GM19035 (cell line): ENCODE measurements around the gene HEXIM1.

Source experiments
- ATAC-seq: cut with Tn5 transposase; IDR thresholded peaks from one replicate; pipeline ENCODE4 v1.9.1; 2021; ENCODE audit not compliant: unreplicated experiment

The HEXIM1 gene

GRCh38 chr17:45144199-45145034, 3.9 kb upstream of the HEXIM1 start:
- ATAC-seq = no peak

GRCh38 chr17:45145035-45145389, 3.3 kb upstream of the HEXIM1 start:
- no peak for ATAC-seq

DNA sequence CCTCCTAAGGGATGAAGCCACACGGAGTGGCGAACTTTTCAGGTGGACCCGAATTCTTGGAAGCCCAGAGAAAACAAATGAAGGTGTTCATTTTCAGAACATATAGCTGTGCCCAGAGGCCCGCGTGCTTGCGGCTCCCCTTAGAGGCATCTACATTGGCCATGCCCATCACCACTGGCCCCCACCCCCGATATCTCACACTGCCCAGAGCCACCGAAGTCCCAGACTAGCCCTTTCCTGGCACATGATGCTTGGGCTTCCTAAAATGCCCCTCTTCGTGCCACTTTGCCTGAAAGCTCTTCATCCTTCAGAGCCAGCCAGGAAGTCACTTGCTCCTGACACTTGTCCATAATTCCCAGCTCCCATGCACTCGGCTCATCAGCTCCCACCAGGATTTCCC, 2.1 kb upstream of the HEXIM1 start:
- no peak for ATAC-seq

GRCh38 chr17:45146592-45146889, 1.7 kb upstream of the HEXIM1 start:
- no peak for ATAC-seq

GRCh38 chr17:45146890-45147580, 1.2 kb upstream of the HEXIM1 start:
- peak; percentile 3 for ATAC-seq

DNA sequence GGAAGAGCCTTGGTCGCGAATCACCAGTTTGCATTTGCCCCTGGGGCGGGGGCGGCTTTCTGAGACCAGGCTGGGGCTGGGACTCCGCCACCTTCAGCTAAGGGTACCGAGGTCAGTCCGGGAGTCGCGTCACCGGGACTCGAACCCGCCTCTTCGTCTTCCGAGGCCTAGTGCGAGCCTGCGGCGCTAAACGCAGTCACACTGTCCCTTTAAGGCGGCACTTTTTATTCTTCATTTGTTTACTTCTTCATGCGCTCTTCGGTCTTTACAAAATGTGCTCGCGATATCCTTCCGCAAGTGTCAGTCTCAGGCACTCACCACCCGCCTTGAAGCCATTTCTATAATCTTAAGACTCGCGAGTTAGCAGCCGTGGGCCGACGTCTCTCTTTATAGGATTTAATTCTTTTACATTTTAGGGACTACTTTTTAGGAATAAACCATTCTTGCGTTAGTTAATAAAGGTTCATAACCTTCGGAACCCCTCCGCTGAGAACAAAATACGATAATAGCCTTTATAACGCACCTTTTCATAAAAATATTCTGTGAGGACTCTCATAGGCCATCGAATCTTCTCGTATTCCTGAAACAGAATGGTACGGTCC, 593 bp upstream of the HEXIM1 start:
- ATAC-seq = peak; percentile 29

DNA sequence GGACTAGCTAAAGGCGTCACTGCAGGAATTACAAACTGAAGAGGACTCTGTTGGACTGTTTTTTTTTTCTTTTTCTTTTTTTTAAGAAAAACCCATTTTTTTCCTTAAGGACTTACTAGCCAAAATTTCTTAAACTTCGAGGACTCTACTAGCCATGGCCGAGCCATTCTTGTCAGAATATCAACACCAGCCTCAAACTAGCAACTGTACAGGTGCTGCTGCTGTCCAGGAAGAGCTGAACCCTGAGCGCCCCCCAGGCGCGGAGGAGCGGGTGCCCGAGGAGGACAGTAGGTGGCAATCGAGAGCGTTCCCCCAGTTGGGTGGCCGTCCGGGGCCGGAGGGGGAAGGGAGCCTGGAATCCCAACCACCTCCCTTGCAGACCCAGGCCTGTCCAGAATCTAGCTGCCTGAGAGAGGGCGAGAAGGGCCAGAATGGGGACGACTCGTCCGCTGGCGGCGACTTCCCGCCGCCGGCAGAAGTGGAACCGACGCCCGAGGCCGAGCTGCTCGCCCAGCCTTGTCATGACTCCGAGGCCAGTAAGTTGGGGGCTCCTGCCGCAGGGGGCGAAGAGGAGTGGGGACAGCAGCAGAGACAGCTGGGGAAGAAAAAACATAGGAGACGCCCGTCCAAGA, 878 bp downstream of the HEXIM1 start:
- no peak for ATAC-seq

- ATAC-seq = no peak
Observed at GRCh38 chr17:45149669-45150664, 1.7 kb downstream of the HEXIM1 start.

- ATAC-seq = no peak
Observed at GRCh38 chr17:45150911-45151809, 2.9 kb downstream of the HEXIM1 start.

DNA sequence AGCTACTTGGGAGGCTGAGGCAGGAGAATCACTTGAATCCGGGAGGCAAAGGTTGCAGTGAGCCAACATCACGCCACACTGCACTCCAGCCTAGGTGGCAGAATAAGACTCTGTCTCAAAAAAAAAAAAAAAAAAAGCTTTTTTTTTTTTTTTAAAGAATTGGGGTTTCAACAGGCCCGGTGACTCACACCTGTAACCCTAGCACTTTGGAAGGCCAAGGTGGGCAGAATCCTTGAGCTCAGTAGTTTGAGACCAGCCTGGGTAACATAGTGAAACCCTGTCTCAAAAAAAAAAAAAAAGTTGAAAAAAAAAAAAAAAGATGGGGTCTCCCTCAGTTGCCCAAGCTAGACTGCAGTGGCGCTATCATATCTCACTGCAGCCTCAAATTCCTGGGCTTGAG, 6.8 kb downstream of the HEXIM1 start:
- ATAC-seq = no peak

DNA sequence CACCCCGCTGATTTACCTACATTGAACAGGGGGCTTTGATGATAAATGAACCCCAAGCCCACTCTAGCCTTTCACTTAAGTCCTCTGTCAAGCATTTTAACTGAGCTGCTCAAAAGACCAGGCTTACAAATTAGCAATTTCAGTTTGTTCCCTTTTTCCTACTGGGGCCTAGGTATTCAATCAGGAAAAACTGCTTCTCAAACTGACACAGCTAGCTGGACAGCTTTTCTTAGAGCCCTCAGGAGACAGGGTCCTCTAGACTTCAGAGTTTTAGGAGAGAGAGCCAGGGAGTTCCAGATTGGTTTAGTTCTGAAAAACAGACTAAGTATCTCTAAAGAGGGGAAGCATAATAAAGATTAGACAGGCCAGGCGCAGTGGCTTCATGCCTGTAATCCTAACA, 7.2 kb downstream of the HEXIM1 start:
- ATAC-seq = no peak

- no peak for ATAC-seq
Observed at GRCh38 chr17:45156242-45156641, 8.0 kb downstream of the HEXIM1 start.

DNA sequence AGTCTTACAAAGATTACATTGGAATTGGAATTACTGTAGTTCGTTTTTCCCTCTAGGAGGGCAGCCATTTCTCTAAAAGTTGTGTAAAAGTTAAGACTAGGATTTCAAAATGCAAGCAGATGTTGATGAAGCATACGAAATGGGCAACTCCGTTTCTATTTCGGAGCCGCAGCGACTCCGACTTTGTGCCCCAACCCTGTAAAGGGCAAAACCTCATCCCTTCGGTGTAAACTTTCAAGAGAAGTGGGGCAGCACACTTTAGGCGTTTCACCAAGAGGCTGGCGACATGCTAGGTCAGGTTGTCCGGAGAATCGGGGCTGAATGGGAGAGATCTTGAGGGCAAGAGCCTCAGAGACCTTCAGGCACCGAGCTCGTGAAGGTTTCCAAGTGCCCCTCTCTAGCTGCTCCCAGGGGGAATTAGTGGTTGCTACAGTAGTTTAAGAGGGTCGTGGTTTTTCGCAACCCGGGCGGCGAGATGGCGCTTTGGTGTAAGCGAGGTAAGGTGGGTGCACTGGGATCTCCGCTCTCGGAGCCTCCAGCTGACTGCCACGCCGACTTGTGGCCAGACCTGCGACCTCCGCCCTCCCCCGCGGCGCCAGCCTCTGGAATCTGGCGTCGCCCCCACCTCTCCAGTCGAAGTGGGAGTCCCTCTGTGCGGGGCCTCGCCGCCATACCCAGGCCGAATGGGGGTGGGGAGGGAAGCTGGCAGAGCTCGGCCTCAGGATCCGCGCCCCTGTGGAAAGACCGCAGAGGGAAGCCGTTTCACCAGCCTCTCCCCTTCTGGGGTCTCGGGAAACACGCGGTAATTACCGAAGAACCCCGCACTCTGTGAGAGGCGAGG, 12.4 kb downstream of the HEXIM1 start:
- peak; percentile 31 for ATAC-seq

DNA sequence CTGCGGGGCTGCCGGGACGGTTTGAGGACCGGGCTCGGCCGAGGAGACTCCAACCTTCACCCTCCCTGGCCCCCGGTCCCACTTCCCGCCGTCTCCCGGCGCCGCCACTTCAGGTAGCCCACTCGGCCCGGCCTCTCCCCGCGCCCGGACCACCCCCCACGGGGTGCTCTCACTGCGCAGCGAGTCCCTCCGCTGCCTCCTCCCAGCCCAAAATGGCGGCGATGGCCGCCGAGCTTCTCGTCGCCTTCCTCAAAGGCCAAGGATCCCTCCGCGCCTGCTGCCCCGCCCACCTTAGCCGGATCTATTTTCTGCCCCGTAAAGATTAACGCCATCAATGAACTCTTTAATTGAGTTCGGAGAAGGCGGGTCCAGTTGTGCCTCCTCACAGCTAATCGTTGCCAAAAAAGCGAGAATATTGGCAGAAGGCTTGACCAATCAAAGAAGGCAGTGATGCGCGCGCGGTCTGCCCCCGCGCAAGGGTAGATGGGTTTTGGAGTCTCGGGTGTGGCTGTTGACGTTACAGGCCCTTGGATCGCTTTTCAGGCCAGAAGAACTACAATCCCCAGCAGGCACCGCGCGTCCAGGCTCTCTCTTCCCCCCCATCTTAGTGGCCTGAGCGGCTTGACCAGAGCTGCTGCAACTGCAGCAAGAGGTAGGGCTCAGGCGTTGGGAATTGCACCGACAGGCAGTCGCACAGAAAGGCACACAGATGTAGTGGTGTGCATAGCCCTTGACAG, 13.2 kb downstream of the HEXIM1 start, which contains the start of gene HEXIM2:
TSS of gene HEXIM2 (plus strand) at position 588 of the 737 bp plus-strand sequence. CDS start 919 bp downstream, outside the sequence.
- ATAC-seq = peak; percentile 90

DNA sequence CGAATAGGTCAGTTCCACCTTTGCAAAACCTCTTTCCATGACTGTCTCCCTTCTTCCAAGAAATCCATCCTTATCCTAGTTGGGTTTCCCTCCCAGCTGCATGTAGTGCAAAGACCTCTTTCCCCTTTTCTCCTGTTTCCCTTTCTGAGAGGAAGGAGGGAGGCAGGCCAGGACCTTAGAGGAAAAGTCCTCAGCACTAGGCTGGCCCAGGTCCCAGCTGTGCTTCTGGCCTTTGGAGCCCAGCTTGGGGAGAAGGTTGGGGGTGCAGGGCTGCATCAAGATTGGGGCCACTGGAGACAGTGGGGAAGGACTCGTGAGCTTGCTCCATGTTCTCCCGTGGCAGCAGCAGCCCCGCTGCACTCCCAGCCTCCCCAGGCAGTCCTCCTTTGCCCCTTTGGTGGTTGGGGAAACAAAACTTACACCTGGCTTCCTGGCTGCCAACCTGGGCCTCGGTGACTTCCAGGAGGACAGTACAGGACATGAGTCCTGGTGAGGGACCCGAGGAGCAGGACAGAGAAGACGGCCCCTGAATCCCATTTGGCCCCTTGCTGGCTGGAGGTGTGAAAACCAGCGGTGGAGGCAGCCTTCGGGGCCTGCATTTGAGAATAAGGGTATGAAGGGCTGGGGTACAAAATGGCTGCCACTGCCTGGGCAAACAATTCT, 13.9 kb downstream of the HEXIM1 start:
- ATAC-seq = no peak

- no peak for ATAC-seq
Observed at GRCh38 chr17:45164734-45165269, 16.5 kb downstream of the HEXIM1 start.
